Measurements from ENCODE around the gene DDIAS. TPM values are rescaled to one million over a fixed set of nuclear protein-coding genes. Genes with fewer than 3 reads are reported as not detected.
A peak's percentile ranks its signal among the peaks of the same experiment; 100 is the strongest.

DDIAS gene
- total RNA-seq, 4 donors from 2014 or later, result 0.59 to 6.2 (median 2.2) TPM; not detected in 1

DNA sequence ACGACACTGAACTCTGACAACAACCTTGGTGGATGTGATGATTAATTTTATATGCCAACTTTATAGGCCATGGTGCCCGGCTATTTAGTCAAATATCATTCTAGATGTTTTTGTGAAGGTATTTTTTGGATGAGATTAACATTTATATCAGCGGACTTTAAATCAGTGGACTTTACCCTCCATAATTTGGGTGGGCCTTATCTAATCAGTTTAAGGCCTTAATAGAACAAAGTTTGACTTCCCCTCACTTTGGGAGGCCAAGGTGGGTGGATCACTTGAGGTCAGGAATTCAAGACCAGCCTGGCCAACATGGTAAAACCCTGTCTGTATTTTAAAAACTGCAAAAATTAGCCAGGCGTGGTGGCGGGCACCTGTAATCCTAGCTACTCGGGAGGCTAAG lies 5.4 kb upstream of the DDIAS start:
- no peak overlapping the region for H3K27ac ChIP-seq
- intact Hi-C loops (cut with DNase I; ENCODE audit: low total_unique reads), result no loop called here

GRCh38 chr11:82898241-82898640 lies 3.3 kb upstream of the DDIAS start:
- Histone ChIP-seq H3K36me3 (no peaks in the 10 kb centered on the region), H3K9me3 (no peaks in the 10 kb centered on the region), H3K27ac (no peak overlapping the region), H3K4me1 (peaks cover 3% of the 10 kb centered on the region in 2 donors), H3K4me3 (no peak overlapping the region), H3K27me3 (no peaks in the 10 kb centered on the region)
- no peak for TF ChIP-seq POLR2A (IDR thresholded peaks at IDR 0.05)
- TF ChIP-seq, protein P1, sequence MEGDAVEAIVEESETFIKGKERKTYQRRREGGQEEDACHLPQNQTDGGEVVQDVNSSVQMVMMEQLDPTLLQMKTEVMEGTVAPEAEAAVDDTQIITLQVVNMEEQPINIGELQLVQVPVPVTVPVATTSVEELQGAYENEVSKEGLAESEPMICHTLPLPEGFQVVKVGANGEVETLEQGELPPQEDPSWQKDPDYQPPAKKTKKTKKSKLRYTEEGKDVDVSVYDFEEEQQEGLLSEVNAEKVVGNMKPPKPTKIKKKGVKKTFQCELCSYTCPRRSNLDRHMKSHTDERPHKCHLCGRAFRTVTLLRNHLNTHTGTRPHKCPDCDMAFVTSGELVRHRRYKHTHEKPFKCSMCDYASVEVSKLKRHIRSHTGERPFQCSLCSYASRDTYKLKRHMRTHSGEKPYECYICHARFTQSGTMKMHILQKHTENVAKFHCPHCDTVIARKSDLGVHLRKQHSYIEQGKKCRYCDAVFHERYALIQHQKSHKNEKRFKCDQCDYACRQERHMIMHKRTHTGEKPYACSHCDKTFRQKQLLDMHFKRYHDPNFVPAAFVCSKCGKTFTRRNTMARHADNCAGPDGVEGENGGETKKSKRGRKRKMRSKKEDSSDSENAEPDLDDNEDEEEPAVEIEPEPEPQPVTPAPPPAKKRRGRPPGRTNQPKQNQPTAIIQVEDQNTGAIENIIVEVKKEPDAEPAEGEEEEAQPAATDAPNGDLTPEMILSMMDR (IDR thresholded peaks at IDR 0.05), result no peak
- no peak for DNase-seq
- intact Hi-C loops (cut with DNase I; ENCODE audit: low total_unique reads), result no loop called here

More for the DNA sequence above, 5.4 kb upstream of the DDIAS start:
- TF ChIP-seq, protein P1 (IDR thresholded peaks at IDR 0.05), result no peak
- no peak for TF ChIP-seq POLR2A (IDR thresholded peaks at IDR 0.05)
- no peak overlapping the region for H3K4me3 ChIP-seq
- no peaks in the 10 kb centered on the region for H3K36me3 ChIP-seq
- DNase-seq, result no peak
- H3K4me1 ChIP-seq, result peaks cover 3% of the 10 kb centered on the region in 2 donors
- H3K27me3 ChIP-seq, result no peaks in the 10 kb centered on the region
- H3K9me3 ChIP-seq, result no peaks in the 10 kb centered on the region

DNA sequence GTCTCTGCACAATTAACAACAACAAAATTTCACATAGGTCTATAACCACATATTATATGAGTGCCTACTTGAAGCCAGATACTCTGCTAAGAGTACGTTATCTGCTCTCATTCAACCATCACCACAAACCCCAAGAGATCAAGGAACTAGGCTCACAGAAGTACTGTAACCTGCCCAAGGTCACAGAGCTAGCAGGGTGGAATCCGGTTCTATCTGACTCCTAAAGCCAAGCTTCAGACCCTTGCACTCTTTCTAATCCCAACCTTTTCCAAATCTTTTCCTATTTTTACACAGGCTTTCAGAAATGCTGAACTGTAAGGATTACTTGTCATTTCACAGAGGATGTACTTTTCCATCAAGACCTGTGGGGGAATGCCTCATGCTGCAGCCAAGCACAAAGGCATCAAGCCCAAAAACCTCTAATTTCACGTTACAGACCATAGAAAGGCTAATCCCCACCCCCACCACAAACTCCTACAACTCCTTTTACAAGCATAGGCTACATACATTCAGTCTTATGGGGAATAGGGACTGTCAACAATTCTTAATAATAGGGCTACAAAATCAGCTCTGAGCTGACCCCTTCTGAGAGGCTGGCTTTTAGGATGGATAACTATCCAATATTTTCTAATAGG lies 2.2 kb upstream of the DDIAS start:
- intact Hi-C loops (cut with DNase I; ENCODE audit: low total_unique reads), result no loop called here
- H3K36me3 ChIP-seq, result no peaks in the 10 kb centered on the region
- H3K4me1 ChIP-seq, result peaks cover 3% of the 10 kb centered on the region in 2 donors
- TF ChIP-seq, protein P1 (IDR thresholded peaks at IDR 0.05), result no peak
- no peak for TF ChIP-seq POLR2A (IDR thresholded peaks at IDR 0.05)
- peak overlapping the region; percentile 67 to 75 for H3K4me3 ChIP-seq
- no peaks in the 10 kb centered on the region for H3K27me3 ChIP-seq
- no peaks in the 10 kb centered on the region for H3K9me3 ChIP-seq
- peak overlapping the region; percentile 95 to 96 for H3K27ac ChIP-seq
- DNase-seq, result no peak

GRCh38 chr11:82899957-82900276 lies 1.6 kb upstream of the DDIAS start:
- no peak for DNase-seq

More at GRCh38 chr11:82899957-82900276, 1.6 kb upstream of the DDIAS start:
- Histone ChIP-seq H3K27me3 (no peaks in the 10 kb centered on the region), H3K4me3 (peak overlapping the region; percentile 67 to 75), H3K36me3 (no peaks in the 10 kb centered on the region), H3K9me3 (no peaks in the 10 kb centered on the region), H3K4me1 (peaks cover 0 to 3% of the 10 kb centered on the region in 2 donors), H3K27ac (peak overlapping the region; percentile 95 to 96)
- TF ChIP-seq POLR2A (IDR thresholded peaks at IDR 0.05), result no peak
- TF ChIP-seq, protein P1 (IDR thresholded peaks at IDR 0.05), result no peak
- intact Hi-C loops (cut with DNase I; ENCODE audit: low total_unique reads), result loop anchor here (10.0 kb wide), 1 partner anchor 295 kb away; the partner anchor contains the start of gene ANKRD42

All from uterus (tissue), 4 donors.